IMR-90 (cell line): ENCODE measurements around the gene AKAP8L. TPM values are rescaled to one million over a fixed set of nuclear protein-coding genes. Genes with fewer than 3 reads are reported as not detected.

Experiments used
- CEBPB ChIP-seq: IDR thresholded peaks from 2 replicates; pipeline ENCODE4 v1.6.1; 2012; ENCODE audit warnings: low read depth, low read length, improper control_type of control experiment
- ELK1 ChIP-seq: fragments of 150-350 bp; IDR thresholded peaks from 2 replicates; pipeline ENCODE4 v1.6.1; 2016; ENCODE audit warnings: low read depth, mild to moderate bottlenecking, low read length, moderate library complexity, borderline replicate concordance
- MXI1 ChIP-seq: IDR thresholded peaks from 2 replicates; pipeline ENCODE4 v1.6.1; 2012; ENCODE audit warnings: low read depth, mild to moderate bottlenecking, low read length, moderate library complexity, borderline replicate concordance
- NFE2L2 ChIP-seq: fragments of 150-350 bp; IDR thresholded peaks from 2 replicates; pipeline ENCODE4 v1.6.1; 2016; ENCODE audit warnings: low read depth, mild to moderate bottlenecking, low read length
- RCOR1 ChIP-seq: IDR thresholded peaks from 2 replicates; pipeline ENCODE4 v1.6.1; 2012; ENCODE audit warnings: mild to moderate bottlenecking, low read length, improper control_type of control experiment; ENCODE audit not compliant: insufficient replicate concordance
- polyA plus RNA-seq, 3 experiments: library from polyadenylated mRNA; depleted of rRNA; stranded (reverse); fragments of >200 nt; gene quantifications; 2 replicates each; pipeline ENCODE4 v1.2.3, GENCODE V29; 2012; ENCODE audit warnings: low replicate concordance in 1 of 3
- total RNA-seq: library from RNA; depleted of rRNA; stranded (reverse); fragments of >200 nt; gene quantifications from 2 replicates; pipeline ENCODE4 v1.2.3, GENCODE V29; 2012

AKAP8L gene
- total and polyA plus RNA-seq, 2 of the 4 experiments (the other 2 are of a cell fraction), result 43.1 to 44.6 TPM

GRCh38 chr19:15432018-15432494, 13.3 kb upstream of the AKAP8L start (continued):
- TF ChIP-seq CEBPB, result no peak
- no peak for TF ChIP-seq MXI1
- no peak for TF ChIP-seq ELK1
- no peak for TF ChIP-seq RCOR1
- TF ChIP-seq NFE2L2, result no peak
